ENCODE measurements around the gene TECPR2. TPM values are rescaled to one million over a fixed set of nuclear protein-coding genes. Genes with fewer than 3 reads are reported as not detected.
A peak's percentile ranks its signal among the peaks of the same experiment; 100 is the strongest.

TECPR2 gene
- total RNA-seq, 1 donor, result 16.1 TPM

GRCh38 chr14:102505000-102505619, 142.4 kb downstream of the TECPR2 start:
- H3K4me3 ChIP-seq (ENCODE audit: low read depth, low read length), result no peak overlapping the region
- DNase-seq (ENCODE audit: low read depth), result no peak
- no peak for TF ChIP-seq CTCF (IDR thresholded peaks at IDR 0.05; ENCODE audit: insufficient read depth, low read length)

- no peak overlapping the region for H3K4me3 ChIP-seq (ENCODE audit: low read depth, low read length)
- no peak for TF ChIP-seq CTCF (IDR thresholded peaks at IDR 0.05; ENCODE audit: insufficient read depth, low read length)
- no peak for DNase-seq (ENCODE audit: low read depth)
Measured at GRCh38 chr14:102505775-102506625, 143.3 kb downstream of the TECPR2 start.

DNA sequence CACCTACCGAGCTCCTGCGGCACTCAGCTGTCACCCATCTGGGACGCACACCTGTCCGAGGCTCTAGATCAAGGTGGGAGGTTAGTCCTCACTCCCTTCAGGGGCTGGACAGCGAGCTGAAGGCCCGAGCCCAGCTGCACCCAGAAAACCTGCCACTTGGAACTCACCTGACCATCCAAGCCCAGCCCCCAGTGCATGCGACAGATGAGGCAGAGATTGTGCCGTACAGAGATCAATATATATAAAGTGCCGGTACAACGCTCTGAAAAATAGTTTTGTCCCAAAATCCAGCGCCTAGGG, 143.8 kb downstream of the TECPR2 start:
- H3K4me3 ChIP-seq (ENCODE audit: low read depth, low read length), result no peak overlapping the region
- no peak for TF ChIP-seq CTCF (IDR thresholded peaks at IDR 0.05; ENCODE audit: insufficient read depth, low read length)

DNA sequence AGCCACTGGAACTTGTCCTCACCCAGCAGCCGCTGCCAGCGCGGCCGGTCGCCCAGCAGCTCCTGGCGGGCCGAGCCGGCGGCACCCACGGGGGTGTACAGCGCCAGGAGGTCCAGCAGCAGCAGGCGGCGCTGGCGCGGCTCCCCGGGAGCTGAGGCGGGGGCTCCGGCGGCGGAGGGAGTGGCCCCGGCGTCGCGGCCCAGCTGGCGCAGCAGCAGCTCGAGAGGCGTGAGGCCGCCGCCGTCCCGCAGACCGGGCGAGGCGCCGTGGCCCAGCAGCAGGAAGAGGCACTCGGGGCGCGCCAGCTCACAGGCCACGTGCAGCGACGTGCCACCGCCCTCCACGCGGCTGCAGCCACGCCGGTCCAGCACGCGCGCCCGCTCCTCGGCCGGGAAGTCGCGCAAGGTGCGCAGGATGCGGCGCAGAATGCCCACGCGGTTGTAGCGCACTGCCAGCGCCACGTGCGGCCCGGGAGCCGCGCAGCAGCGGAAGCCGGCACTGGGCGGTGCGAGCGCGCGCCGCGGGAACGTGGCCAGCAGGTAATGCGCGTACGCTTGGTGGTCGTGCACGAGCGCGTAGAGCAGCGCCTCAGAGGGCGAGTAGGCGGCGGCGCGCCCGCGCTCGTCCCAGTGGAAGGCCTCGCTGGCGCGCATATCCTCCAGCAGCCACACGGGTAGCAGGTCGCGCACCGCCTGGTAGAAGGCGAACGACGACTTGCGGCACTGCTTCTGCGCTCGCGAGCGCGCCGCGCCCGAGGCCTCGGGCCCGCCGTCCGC, 144.5 kb downstream of the TECPR2 start:
- DNase-seq (ENCODE audit: low read depth), result no peak
- no peak for TF ChIP-seq CTCF (IDR thresholded peaks at IDR 0.05; ENCODE audit: insufficient read depth, low read length)
- no peak overlapping the region for H3K4me3 ChIP-seq (ENCODE audit: low read depth, low read length)

More for the DNA sequence above, 143.8 kb downstream of the TECPR2 start:
- DNase-seq (ENCODE audit: low read depth), result no peak

- no peak for DNase-seq (ENCODE audit: low read depth)
- no peak for TF ChIP-seq CTCF (IDR thresholded peaks at IDR 0.05; ENCODE audit: insufficient read depth, low read length)
- no peak overlapping the region for H3K4me3 ChIP-seq (ENCODE audit: low read depth, low read length)
Measured at GRCh38 chr14:102507857-102508312, 145.1 kb downstream of the TECPR2 start.

GRCh38 chr14:102508410-102508773, 145.7 kb downstream of the TECPR2 start:
- no peak for TF ChIP-seq CTCF (IDR thresholded peaks at IDR 0.05; ENCODE audit: insufficient read depth, low read length)

More at GRCh38 chr14:102508410-102508773, 145.7 kb downstream of the TECPR2 start:
- DNase-seq (ENCODE audit: low read depth), result no peak
- H3K4me3 ChIP-seq (ENCODE audit: low read depth, low read length), result peak overlapping the region; percentile 68

Measured in fibroblast of the aortic adventitia (primary cell).